HG03565 (cell line): ENCODE data around the gene GBGT1.
"Not testable (repeated sequence)": the region's sequence is repeated elsewhere in the genome, so short reads cannot be mapped to it uniquely, and the experiment has no call there.

Experiments
- ATAC-seq: cut with Tn5 transposase; IDR thresholded peaks from one replicate; pipeline ENCODE4 v1.9.1; 2021; ENCODE audit warnings: mild to moderate bottlenecking, moderate library complexity; ENCODE audit not compliant: unreplicated experiment

Gene GBGT1

DNA sequence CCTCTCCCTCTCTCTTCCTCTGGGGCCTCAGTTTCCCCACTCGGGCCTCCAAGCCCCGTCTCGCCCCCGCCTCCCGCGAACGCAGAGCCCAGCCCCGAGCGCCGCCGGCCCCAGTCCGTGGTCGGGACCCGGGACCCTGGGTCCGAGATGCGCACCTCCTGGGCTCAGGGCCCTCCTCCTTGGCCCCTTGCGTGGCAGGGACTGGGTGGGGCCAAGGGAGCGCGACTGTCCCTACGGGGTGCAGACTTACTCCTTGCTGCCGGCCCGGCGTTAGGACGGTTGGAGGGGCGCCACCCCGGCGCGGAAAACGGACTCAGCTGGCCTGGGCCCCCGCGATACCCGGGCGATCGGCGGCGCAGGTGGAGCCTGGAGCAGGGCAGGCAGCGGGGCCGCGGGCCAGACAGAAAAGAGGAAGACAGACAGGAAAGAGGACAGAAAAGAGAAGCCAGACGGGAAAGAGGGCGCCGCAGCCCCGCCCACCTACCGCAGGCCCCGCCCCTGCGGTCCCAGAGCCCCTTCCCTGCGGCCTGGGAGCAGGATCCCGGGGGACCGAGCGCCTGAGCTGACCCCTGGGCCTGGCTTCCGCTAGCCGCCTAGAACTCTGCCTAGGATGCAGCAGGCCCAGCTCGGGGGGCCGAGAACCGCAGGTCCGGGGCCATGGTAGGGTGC lies at the start of gene GBGT1:
GBGT1 (minus strand) TSS at position 411 of the 669 bp plus-strand sequence. CDS start 1,502 bp downstream, outside the sequence.
- no peak for ATAC-seq

DNA sequence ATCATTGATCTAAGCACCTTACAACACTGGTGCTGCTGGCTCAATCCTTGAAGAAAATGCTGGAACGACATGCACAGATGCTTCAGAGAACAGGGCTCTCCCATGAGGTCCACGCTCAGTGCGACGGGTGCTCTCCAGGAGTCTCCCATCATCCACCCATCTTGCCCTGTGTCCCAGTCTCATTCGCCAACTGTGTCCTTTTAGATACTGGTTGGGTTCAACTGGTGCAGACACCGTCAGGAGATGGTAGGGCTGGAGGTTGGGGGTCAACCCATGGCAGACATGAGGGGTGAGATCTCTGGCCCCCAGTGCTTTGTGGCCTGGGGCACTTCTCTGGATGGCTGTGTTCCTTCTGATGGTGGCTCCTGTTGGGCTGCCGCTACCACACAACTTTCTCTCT lies 46.9 kb upstream of the GBGT1 start:
- ATAC-seq, result no peak

DNA sequence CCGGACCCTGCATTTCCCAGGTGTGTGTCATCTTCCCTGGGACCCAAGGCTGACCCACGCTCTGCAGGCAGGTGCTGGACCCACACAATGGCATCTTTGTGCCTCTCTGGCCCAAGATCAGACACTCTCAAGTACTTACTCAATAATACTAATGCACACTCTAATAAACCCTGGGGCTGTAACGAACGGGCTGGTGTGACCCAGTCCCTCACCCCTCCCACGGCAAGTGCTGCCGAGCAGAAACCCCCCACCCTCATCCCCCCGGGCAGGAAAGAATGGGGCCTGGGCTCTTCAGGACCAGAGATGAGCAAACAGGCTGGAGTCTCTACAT lies 46.5 kb upstream of the GBGT1 start:
- no peak for ATAC-seq

GRCh38 chr9:133209327-133210201 lies 45.9 kb upstream of the GBGT1 start:
- not testable (repeated sequence) for ATAC-seq

DNA sequence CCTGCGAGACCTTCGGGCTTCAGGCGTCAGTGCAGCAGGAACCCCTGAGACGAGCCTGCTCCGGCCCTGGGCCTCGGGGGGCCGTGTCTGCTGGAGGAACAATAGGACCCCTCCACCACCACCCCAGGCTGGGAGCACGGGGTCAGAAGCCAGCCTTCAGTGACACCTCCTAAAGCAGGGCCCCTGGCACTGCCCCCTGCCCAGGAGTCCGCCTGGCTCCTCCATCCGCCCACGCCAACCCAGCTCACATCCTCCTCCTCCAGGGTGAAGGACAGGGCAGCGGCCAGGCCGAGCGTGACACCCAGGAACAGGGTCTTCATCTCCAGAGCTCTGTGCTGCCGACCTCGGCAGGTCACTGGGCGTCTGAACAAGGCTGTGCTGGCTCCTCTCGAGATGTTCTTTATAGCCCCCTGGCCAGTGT lies 45.2 kb upstream of the GBGT1 start, which contains the start of gene OBP2B:
OBP2B (minus strand) TSS at position 371 of the 421 bp plus-strand sequence; CDS start at position 320, 51 bp downstream.
- not testable (repeated sequence) for ATAC-seq

DNA sequence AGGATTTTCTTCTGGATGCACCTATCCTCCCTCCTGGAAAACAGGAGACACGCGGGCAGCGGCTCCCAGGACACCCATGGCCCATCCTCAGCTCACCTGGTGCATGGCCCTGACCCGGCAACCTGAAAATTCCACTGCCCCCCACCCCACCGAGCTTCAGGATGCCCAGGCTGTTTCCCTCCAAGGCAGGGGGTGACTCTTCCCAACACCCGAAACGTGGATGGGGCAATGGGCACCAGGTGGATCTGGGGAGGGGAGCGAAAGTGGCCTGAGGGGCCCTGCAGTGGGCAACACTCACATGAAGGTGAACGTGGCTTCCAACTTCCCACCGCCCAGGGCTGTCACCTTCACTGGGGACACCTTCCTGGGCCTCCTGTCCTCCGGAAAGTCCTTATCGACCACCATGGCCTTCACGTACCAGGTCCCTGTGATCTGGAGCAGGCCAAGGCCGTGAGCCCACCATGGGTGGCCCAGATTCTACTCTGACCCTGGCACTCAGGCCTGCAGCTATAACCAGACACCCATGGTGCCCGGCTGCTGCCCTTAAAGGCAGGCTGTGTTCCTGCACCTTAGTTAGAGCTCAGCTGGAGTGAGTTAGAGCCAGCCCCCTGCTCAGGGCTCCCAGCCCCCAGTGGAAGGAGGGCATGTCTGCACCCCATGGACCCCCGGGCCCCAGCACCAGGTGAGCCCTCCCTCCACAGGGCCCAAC lies 44.6 kb upstream of the GBGT1 start:
- ATAC-seq, result not testable (repeated sequence)

DNA sequence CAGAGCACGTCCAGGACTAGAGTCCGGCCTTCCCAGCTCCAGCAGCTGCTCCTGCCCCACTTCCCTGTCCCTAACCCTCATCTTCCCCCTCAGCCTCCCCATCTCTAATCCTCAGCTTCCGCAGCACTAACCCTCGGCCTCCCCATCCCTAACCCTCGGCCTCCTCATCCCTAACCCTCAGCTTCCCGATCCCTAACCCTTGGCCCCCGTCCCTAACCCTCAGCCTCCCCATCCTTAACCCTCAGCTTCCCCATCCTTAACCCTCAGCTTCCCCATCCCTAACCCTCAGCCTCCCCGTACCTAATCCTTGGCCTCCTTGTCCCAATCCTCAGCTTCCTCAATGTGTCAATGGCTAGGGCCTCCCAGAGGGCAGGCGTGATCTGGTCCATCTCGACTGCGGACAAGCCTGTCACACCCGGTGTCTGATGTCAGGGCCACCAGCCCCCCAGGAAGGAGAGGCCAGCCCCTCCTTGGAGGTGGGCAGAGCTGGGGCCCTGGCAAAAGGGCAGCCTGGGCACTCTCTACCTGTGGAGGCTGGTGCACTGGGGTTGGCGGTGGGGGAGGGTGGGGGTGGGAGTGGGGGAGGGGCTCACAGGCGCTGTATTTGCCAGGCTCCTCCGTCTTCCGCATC lies 43.9 kb upstream of the GBGT1 start:
- ATAC-seq, result no peak

DNA sequence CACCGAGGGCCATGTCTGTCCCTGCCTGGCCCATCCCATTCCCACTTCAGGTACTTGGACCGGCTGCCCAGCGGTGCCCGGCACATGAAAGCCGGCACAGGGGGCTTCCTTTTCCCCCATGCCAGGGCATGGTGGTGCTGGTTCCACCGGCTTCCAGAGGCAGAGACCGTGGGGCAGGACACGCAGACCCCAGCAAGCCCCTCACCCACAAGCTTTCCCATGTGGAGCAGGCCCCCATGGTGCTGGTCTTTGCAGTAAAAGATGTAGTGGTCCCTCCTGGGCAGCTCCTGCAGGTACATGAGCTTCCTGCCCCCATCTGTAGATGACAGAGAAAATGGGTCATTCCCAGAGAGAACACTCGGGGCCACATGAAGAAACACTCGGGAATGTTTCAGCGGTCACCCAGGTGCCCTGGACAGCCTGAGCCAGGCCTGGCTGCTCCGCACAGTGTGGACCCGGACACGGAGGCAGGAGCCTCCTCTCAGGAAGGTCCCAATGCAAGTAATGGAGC lies 43.4 kb upstream of the GBGT1 start:
- ATAC-seq, result no peak

DNA sequence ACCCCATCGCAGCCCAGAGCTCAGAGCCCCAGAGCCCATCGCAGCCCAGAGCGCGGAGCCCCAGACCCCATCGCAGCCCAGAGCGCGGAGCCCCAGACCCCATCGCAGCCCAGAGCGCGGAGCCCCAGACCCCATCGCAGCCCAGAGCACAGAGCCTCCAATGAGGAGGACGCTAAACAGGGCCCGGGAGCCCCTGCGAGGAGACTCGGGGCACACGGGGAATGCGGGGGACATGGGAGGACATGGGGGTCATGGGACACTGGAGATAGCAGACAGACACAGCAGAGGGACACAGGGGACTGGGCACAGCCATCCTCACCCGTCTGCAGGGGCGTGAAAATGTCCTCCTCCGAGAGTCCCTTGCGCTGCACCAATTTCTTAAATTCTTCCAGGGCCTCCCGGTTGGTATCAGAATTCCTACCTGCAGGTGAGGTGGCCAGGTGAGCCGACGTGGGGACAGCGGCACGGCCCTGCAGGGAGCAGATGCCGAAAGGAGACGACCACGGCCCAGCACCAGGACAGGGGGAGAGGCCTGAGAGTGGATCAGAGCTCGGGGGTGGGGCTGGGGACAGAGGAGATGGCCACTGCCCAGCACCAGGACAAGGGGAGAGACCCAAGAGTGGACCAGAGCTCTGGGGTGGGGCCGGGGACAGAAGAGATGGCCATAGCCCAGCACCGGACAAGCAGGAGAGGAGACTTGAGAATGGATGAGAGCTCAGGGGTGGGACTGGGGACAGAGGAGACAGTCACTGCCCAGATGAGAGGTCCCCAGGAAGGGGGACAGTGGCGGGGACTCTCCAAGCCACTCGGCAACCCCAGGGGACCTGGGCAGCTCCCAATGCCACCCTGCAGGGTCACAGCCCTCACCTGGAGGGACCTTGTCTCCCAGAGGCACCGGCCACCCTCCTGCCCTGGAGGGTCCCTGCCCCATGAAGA lies 42.5 kb upstream of the GBGT1 start:
- no peak for ATAC-seq

DNA sequence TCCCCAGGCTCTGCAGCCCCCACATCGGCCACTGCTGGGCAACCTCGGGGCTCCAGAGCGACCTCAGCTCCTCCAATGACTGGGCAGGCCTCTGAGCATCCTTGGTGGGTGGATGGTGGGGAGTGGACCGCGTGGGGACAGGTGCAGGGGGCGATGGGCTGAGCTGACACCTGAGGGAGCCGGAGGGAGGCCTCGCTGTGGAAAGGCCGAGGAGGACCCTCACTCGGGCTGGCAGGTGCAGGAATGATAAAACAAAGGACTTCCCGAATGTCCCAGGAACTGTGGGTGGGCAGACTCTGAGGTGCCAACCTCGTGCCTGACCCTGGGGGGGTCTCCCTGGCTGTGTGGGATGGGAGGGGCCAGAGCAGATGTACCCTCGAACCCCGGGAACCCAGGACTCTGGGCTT lies 41.8 kb upstream of the GBGT1 start:
- not testable (repeated sequence) for ATAC-seq

DNA sequence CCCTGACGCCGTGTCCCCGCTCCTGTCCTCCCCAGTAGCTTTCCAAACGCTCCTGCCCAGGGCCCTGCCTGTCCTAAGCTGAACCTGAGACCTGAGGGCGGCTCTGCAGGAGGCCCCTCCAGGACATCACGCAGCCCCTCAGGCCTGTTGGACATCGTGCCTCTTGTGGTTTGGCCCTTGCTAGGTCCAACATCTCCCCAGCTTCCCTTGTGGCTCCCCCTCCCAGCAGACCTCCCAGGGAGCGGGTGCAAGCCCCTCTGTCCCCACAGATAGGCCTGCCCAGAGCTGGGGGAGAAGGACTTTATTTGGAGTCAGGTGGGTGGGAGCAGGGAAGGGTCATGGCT lies 41.3 kb upstream of the GBGT1 start:
- no peak for ATAC-seq

GRCh38 chr9:133204335-133204992 lies 40.8 kb upstream of the GBGT1 start:
- no peak for ATAC-seq

- ATAC-seq, result no peak
Measured at GRCh38 chr9:133203506-133204075, 39.9 kb upstream of the GBGT1 start.

DNA sequence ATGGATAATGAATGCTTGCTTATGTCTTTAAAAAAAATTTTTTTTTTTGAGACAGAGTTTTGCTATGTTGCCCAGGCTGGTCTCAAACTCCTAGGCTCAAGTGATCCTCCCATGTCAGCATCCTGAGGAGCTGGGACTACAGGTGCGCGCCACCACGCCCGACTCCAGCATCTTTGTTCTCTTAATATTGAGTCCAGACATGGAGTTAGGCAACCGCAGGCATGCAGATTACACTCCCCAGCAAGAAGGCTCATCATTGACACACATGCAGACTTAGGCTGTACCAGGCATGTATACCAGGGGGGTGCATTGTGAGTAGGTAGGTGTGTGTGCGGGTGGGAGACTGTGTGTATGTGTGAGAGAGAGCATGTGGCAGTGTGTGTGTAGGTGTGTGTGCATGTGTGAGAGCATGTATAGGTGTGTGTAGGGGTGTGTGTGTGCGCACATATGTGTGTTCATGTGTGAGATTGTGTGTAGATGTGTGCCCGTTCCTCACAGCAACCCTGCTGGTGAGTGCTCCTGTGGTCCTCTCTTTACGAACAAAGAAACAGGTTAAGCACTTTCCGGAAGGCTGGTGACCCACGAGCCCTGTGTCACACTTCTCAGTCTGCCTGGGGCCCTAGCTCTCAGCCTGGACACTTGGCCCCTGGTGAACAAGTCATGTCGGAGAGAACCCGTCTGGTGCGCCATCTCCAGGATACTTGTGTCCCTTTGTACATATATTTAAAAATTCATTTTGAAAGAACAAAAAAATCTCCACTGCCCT lies 39.2 kb upstream of the GBGT1 start:
- ATAC-seq, result no peak

GRCh38 chr9:133202145-133202513 lies 38.4 kb upstream of the GBGT1 start:
- ATAC-seq, result no peak

- ATAC-seq, result no peak
Measured at GRCh38 chr9:133201424-133202144, 37.9 kb upstream of the GBGT1 start.

DNA sequence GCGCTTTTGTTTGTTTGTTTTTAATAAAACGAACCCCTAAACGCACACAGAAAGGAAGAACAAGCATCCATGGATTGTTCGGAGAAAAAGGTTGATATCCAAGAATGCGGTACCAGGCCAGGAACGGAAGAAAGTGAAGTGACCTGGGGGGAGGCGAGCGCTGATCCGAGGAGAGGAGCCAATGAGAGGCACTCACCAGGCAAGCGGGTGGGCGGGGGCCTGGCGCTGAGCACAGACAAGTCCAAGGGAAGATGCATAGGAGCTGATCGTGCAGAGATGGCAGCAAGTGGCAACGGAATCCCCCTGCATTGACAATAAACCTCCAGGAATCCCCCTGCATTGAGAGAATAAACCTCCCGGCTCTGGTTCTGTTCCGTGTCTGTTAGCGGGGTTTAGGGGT lies 36.9 kb upstream of the GBGT1 start:
- ATAC-seq, result no peak
